ENCODE data around the gene EPHB3.

DNA sequence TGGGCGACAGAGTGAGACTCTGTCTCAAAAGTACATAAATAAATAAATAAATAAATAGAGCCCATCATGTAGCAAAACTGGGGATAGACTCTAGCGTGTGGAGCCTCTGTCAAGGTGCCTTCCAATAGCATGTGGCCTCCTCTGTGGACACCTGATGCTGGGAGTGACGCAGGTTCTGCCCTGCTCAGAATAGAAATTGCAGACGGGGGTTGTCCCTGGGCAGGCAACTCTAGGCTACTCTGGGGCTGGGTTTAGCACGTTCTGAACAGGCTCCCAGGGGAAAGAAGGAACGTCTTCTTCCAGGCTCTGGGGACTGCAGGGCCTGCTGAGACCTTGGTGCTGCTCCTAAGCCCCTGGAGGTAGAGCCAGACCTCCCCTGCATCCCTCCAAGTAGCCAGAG lies 65.3 kb downstream of the EPHB3 start:
- TF ChIP-seq, protein P1, sequence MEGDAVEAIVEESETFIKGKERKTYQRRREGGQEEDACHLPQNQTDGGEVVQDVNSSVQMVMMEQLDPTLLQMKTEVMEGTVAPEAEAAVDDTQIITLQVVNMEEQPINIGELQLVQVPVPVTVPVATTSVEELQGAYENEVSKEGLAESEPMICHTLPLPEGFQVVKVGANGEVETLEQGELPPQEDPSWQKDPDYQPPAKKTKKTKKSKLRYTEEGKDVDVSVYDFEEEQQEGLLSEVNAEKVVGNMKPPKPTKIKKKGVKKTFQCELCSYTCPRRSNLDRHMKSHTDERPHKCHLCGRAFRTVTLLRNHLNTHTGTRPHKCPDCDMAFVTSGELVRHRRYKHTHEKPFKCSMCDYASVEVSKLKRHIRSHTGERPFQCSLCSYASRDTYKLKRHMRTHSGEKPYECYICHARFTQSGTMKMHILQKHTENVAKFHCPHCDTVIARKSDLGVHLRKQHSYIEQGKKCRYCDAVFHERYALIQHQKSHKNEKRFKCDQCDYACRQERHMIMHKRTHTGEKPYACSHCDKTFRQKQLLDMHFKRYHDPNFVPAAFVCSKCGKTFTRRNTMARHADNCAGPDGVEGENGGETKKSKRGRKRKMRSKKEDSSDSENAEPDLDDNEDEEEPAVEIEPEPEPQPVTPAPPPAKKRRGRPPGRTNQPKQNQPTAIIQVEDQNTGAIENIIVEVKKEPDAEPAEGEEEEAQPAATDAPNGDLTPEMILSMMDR (IDR thresholded peaks at IDR 0.05) = no peak
- no peak for TF ChIP-seq POLR2A (IDR thresholded peaks at IDR 0.05)
